ENCODE data around the gene CHADL. TPM values are rescaled to one million over a fixed set of nuclear protein-coding genes. Genes with fewer than 3 reads are reported as not detected.
"Not testable (repeated sequence)": the region's sequence is repeated elsewhere in the genome, so short reads cannot be mapped to it uniquely, and the experiment has no call there.

CHADL gene
- total RNA-seq, 1 donor from 2014 or later: 0.85 TPM

GRCh38 chr22:41181349-41182241 is 59.1 kb downstream of the CHADL start:
- peak; percentile 50 for DNase-seq (ENCODE audit: low read depth)

GRCh38 chr22:41180926-41181325 is 59.8 kb downstream of the CHADL start:
- DNase-seq (ENCODE audit: low read depth): no peak

- not testable (repeated sequence) for DNase-seq (ENCODE audit: low read depth)
Measured at GRCh38 chr22:41180362-41180761, 60.4 kb downstream of the CHADL start.

Other genes starting within 250 kb of the CHADL start
- 15.5 and 168 TPM in 2 replicates for gene EP300, start 148.3 kb downstream of the CHADL start, total RNA-seq
- gene L3MBTL2, start 35.6 kb downstream of the CHADL start, total RNA-seq: 15.3 and 26.1 TPM in 2 replicates
- gene RANGAP1, start 45.3 kb upstream of the CHADL start, total RNA-seq: 78.8 and 110 TPM in 2 replicates
- gene ZC3H7B, start 60.6 kb upstream of the CHADL start, total RNA-seq: 44.3 and 124 TPM in 2 replicates
- 2.3 and 7.6 TPM in 2 replicates for gene TEF, start 141.0 kb upstream of the CHADL start, total RNA-seq
- 12.2 and 35.9 TPM in 2 replicates for gene TOB2, start 205.9 kb upstream of the CHADL start, total RNA-seq
- 39.6 and 78.3 TPM in 2 replicates for gene PHF5A, start 227.8 kb upstream of the CHADL start, total RNA-seq
- 54.2 and 141 TPM in 2 replicates for gene ACO2, start 228.2 kb upstream of the CHADL start, total RNA-seq

Measured in renal cortical epithelial cell (primary cell).